Measurements from ENCODE around the gene RAB5IF. TPM values are rescaled to one million over a fixed set of nuclear protein-coding genes. Genes with fewer than 3 reads are reported as not detected.
A peak's percentile ranks its signal among the peaks of the same experiment; 100 is the strongest.

Gene RAB5IF
- total and polyA plus RNA-seq, 2 of the 13 experiments (the other 11 are each of a cell fraction or from before 2014, with no cell fraction given) = 261 to 305 TPM

GRCh38 chr20:36633285-36633772 lies 27.8 kb downstream of the RAB5IF start (continued):
- no peak for TF ChIP-seq ARID4A (CRISPR knock-in tag; IDR thresholded peaks at IDR 0.05; ENCODE audit: borderline replicate concordance)
- TF ChIP-seq ZMYM2 (CRISPR knock-in tag; IDR thresholded peaks at IDR 0.05) = no peak
- no peak for TF ChIP-seq ZNF121 (CRISPR knock-in tag; IDR thresholded peaks at IDR 0.05)
- no peak for TF ChIP-seq ZNF354B (CRISPR knock-in tag; IDR thresholded peaks at IDR 0.05)
- TF ChIP-seq CBX2 (IDR thresholded peaks at IDR 0.05; ENCODE audit: low read depth, low read length) = no peak
- TF ChIP-seq CBX2 (CRISPR knock-in tag; IDR thresholded peaks at IDR 0.05; ENCODE audit: low read depth) = no peak
- no peak for TF ChIP-seq ZSCAN31 (CRISPR knock-in tag; IDR thresholded peaks at IDR 0.05; ENCODE audit: low read depth)
- 0 out of 2 replicates have a peak, but pooled peaks have one; percentile 40 for TF ChIP-seq ZNF235 (CRISPR knock-in tag; IDR thresholded peaks at IDR 0.05; ENCODE audit: borderline replicate concordance)
- no peak for TF ChIP-seq SETDB1 (CRISPR knock-in tag; IDR thresholded peaks at IDR 0.05; ENCODE audit: borderline replicate concordance)
- TF ChIP-seq ISL2 (CRISPR knock-in tag; IDR thresholded peaks at IDR 0.05) = no peak
- no peak; the same call in 1 of the 2 replicates for TF ChIP-seq EEA1 (CRISPR knock-in tag; IDR thresholded peaks at IDR 0.05; ENCODE audit: borderline replicate concordance)
- no peak for TF ChIP-seq MLLT10 (CRISPR knock-in tag; IDR thresholded peaks at IDR 0.05)
- TF ChIP-seq JUN (CRISPR knock-in tag; IDR thresholded peaks at IDR 0.05) = no peak
- no peak for TF ChIP-seq THAP8 (CRISPR knock-in tag; IDR thresholded peaks at IDR 0.05; ENCODE audit: borderline replicate concordance)
- TF ChIP-seq TFDP1 (CRISPR knock-in tag; IDR thresholded peaks at IDR 0.05; ENCODE audit: borderline replicate concordance) = no peak
- no peak for TF ChIP-seq ELF4 (CRISPR knock-in tag; IDR thresholded peaks at IDR 0.05; ENCODE audit: borderline replicate concordance)
- no peak for TF ChIP-seq ZNF496 (CRISPR knock-in tag; IDR thresholded peaks at IDR 0.05; ENCODE audit: insufficient replicate concordance)
- TF ChIP-seq ZNF569 (CRISPR knock-in tag; IDR thresholded peaks at IDR 0.05; ENCODE audit: borderline replicate concordance) = no peak
- TF ChIP-seq ETV5 (CRISPR knock-in tag; IDR thresholded peaks at IDR 0.05; ENCODE audit: borderline replicate concordance) = 0 out of 2 replicates have a peak, but pooled peaks have one; percentile 11
- TF ChIP-seq POGK (CRISPR knock-in tag; conservative IDR thresholded peaks at IDR 0.05) = 0 out of 2 replicates have a peak, but pooled peaks have one; percentile 27
- no peak for TF ChIP-seq PITX1 (CRISPR knock-in tag; IDR thresholded peaks at IDR 0.05)
- no peak; the same call in 1 of the 2 replicates for TF ChIP-seq SP5 (CRISPR knock-in tag; IDR thresholded peaks at IDR 0.05; ENCODE audit: borderline replicate concordance, low read depth)

Data from HepG2 (cell line).